BE2C (cell line): Measurements from ENCODE around the gene NFILZ.
A peak's percentile ranks its signal among the peaks of the same experiment; 100 is the strongest.

ENCODE experiments used
- DNase-seq: peaks from one replicate; pipeline ENCODE4 v3.0.0-alpha.2; 2020
- H3K27me3 ChIP-seq: fragments of 250-450 bp; sonication (Bioruptor Pico); 2 replicates; pipeline ENCODE4 v1.5.1; 2020; ENCODE audit warnings: mild to moderate bottlenecking
- H3K36me3 ChIP-seq: fragments of 250-450 bp; sonication (Bioruptor Pico); 2 replicates; pipeline ENCODE4 v1.5.1; 2020; ENCODE audit warnings: mild to moderate bottlenecking
- H3K4me1 ChIP-seq: fragments of 250-450 bp; sonication (Bioruptor Pico); 2 replicates; pipeline ENCODE4 v1.5.1; 2020
- H3K4me3 ChIP-seq: 2 replicates; pipeline ENCODE4 v1.5.1; 2011; ENCODE audit warnings: low read depth, low read length
- H3K9me3 ChIP-seq: fragments of 250-450 bp; sonication (Bioruptor Pico); 2 replicates; pipeline ENCODE4 v1.5.1; 2020
- CTCF ChIP-seq: IDR thresholded peaks from 2 replicates; pipeline ENCODE4 v1.5.1; 2012; ENCODE audit warnings: mild to moderate bottlenecking, low read depth, low read length

Gene NFILZ

GRCh38 chr19:8592231-8593009 is 38.0 kb upstream of the NFILZ start:
- Histone ChIP-seq H3K4me1 (no peaks in the 10 kb centered on the region), H3K27me3 (no peaks in the 10 kb centered on the region), H3K9me3 (no peaks in the 10 kb centered on the region), H3K4me3 (peak overlapping the region; percentile 11; the same call in 1 of the 2 replicates), H3K36me3 (no peaks in the 10 kb centered on the region)
- TF ChIP-seq CTCF: no peak
- peak; percentile 91 for DNase-seq

GRCh38 chr19:8593931-8594330 is 36.5 kb upstream of the NFILZ start:
- Histone ChIP-seq H3K36me3 (no peaks in the 10 kb centered on the region), H3K9me3 (no peaks in the 10 kb centered on the region), H3K4me3 (no peak overlapping the region), H3K4me1 (no peaks in the 10 kb centered on the region), H3K27me3 (no peaks in the 10 kb centered on the region)
- peak; percentile 29; the same call in 1 of the 2 replicates for TF ChIP-seq CTCF
- no peak for DNase-seq

- no peaks in the 10 kb centered on the region for H3K27me3 ChIP-seq
- H3K9me3 ChIP-seq: no peaks in the 10 kb centered on the region
- H3K4me1 ChIP-seq: no peaks in the 10 kb centered on the region
- H3K36me3 ChIP-seq: no peaks in the 10 kb centered on the region
- no peak for TF ChIP-seq CTCF
- no peak for DNase-seq
- H3K4me3 ChIP-seq: no peak overlapping the region
Observed at GRCh38 chr19:8595651-8596050, 34.8 kb upstream of the NFILZ start.

- no peak for TF ChIP-seq CTCF
- Histone ChIP-seq H3K27me3 (no peaks in the 10 kb centered on the region), H3K4me1 (no peaks in the 10 kb centered on the region), H3K4me3 (no peak overlapping the region), H3K36me3 (no peaks in the 10 kb centered on the region), H3K9me3 (no peaks in the 10 kb centered on the region)
- no peak for DNase-seq
Observed at GRCh38 chr19:8596168-8596567, 34.3 kb upstream of the NFILZ start.

GRCh38 chr19:8600064-8600463 is 30.4 kb upstream of the NFILZ start:
- DNase-seq: no peak
- Histone ChIP-seq H3K27me3 (no peaks in the 10 kb centered on the region), H3K9me3 (no peaks in the 10 kb centered on the region; the same call in 1 of the 2 replicates), H3K4me1 (no peaks in the 10 kb centered on the region), H3K36me3 (no peaks in the 10 kb centered on the region), H3K4me3 (no peak overlapping the region)
- no peak for TF ChIP-seq CTCF

- Histone ChIP-seq H3K4me1 (no peaks in the 10 kb centered on the region), H3K4me3 (no peak overlapping the region), H3K36me3 (no peaks in the 10 kb centered on the region), H3K27me3 (no peaks in the 10 kb centered on the region), H3K9me3 (no peaks in the 10 kb centered on the region; the same call in 1 of the 2 replicates)
- DNase-seq: no peak
- TF ChIP-seq CTCF: no peak
Observed at GRCh38 chr19:8600816-8601215, 29.6 kb upstream of the NFILZ start.
